Body of pancreas (tissue), 4 donors: ENCODE measurements around the gene ZNF615.

Source experiments
- CTCF ChIP-seq, 7 experiments: fragments of 450-650 bp in 4 of 7; fragments of 200-600 bp in 3 of 7; sonication (generic) in 3 of 7; IDR thresholded peaks; one replicate each; pipeline ENCODE4 v1.5.1; 2016 to 2019; ENCODE audit warnings: antibody characterized with exemption in 7 of 7
- POLR2A ChIP-seq, 3 donors: fragments of 450-650 bp; IDR thresholded peaks; one replicate each; pipeline ENCODE4 v1.6.1; 2016; ENCODE audit warnings: antibody characterized with exemption in 3 of 3, mild to moderate bottlenecking in 2 of 3

- TF ChIP-seq CTCF (IDR thresholded peaks at IDR 0.05): no peak
- TF ChIP-seq POLR2A (IDR thresholded peaks at IDR 0.05): no peak
These were observed 59.0 kb downstream of the ZNF615 start for GRCh38 chr19:51948975-51949374.
